ENCODE results near the gene RAPGEF5. TPM values are rescaled to one million over a fixed set of nuclear protein-coding genes. Genes with fewer than 3 reads are reported as not detected.

Gene RAPGEF5
- total RNA-seq, 1 experiment from 2014 or later: 5.6 TPM

DNA sequence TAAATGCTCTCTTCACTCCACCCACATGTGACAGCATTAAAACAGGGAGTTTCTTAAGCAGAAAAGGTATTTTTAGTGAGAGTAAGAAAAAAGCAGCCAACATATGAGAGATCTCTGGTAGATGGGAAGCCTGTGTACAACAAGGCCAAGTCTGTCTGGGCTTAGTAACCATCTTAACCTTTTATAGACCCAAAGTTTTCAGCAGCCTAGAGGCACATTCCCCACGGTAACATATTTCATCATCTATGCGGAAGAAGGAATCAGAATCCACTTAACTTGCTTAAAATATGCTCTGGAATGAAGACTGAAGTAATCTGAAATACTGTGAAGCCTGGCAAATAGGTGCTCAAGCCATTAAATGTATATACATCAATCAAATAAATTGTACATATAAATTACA, 127.8 kb downstream of the RAPGEF5 start:
- no peak overlapping the region for H3K4me3 ChIP-seq (ENCODE audit: low read length)
- H3K9ac ChIP-seq (ENCODE audit: low read length): no peak overlapping the region
- H3K79me2 ChIP-seq (ENCODE audit: low read length): no peaks in the 10 kb centered on the region
- ChIA-PET CTCF (no interaction called here), POLR2A (ENCODE audit: unreplicated experiment) (no interaction called here)
- H3K36me3 ChIP-seq (ENCODE audit: low read depth, low read length): no peaks in the 10 kb centered on the region
- H3K4me1 ChIP-seq (ENCODE audit: insufficient read depth, low read length): peaks cover 12% of the 10 kb centered on the region
- no peaks in the 10 kb centered on the region for H3F3A ChIP-seq (ENCODE audit: low read length, unreplicated experiment)
- no peak for TF ChIP-seq EZH2 (IDR thresholded peaks at IDR 0.05; ENCODE audit: low read length, unreplicated experiment)
- TF ChIP-seq, protein P1, sequence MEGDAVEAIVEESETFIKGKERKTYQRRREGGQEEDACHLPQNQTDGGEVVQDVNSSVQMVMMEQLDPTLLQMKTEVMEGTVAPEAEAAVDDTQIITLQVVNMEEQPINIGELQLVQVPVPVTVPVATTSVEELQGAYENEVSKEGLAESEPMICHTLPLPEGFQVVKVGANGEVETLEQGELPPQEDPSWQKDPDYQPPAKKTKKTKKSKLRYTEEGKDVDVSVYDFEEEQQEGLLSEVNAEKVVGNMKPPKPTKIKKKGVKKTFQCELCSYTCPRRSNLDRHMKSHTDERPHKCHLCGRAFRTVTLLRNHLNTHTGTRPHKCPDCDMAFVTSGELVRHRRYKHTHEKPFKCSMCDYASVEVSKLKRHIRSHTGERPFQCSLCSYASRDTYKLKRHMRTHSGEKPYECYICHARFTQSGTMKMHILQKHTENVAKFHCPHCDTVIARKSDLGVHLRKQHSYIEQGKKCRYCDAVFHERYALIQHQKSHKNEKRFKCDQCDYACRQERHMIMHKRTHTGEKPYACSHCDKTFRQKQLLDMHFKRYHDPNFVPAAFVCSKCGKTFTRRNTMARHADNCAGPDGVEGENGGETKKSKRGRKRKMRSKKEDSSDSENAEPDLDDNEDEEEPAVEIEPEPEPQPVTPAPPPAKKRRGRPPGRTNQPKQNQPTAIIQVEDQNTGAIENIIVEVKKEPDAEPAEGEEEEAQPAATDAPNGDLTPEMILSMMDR (conservative IDR thresholded peaks at IDR 0.05; ENCODE audit: low read depth, low read length): no peak
- no peak for TF ChIP-seq EZH2phosphoT487 (IDR thresholded peaks at IDR 0.05; ENCODE audit: borderline replicate concordance, low read length)
- no peaks in the 10 kb centered on the region for H3K27me3 ChIP-seq (ENCODE audit: low read length)
- H2AFZ ChIP-seq (ENCODE audit: low read length): no peak overlapping the region
- H3K9me2 ChIP-seq (replicated peaks; ENCODE audit: low read length): no peaks in the 10 kb centered on the region
- DNase-seq (no peak), ATAC-seq (no peak)
- H3K27ac ChIP-seq (ENCODE audit: low read length): no peak overlapping the region
- no peak overlapping the region for H3K4me2 ChIP-seq (ENCODE audit: low read length)
- no TSS peak for BruUV-seq (replicated peaks)
- intact Hi-C loops (cut with micrococcal nuclease): no loop called here
- no peaks in the 10 kb centered on the region for H4K20me1 ChIP-seq (ENCODE audit: low read length)
- H3K9me3 ChIP-seq (ENCODE audit: low read length): no peaks in the 10 kb centered on the region

DNA sequence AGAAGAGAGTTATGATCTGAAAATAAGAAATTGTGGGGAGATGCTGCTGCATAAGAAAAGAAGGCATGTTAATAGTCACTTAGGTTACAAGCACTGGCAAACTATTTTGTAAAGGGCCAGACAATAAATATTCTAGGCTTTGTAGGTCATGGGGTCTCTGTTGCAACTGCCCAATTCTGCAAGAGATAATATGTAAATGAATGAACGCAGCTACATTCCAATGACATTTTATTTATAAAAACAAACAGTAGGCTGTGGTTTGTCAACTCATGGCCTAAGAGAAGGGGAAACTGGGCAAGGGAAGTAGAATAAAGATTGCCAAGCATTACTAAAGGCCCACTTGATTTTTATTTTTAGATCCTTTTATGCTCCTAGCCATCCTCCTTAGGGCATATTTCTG, 133.1 kb downstream of the RAPGEF5 start:
- CTCF ChIA-PET: no interaction called here
- ATAC-seq: no peak
- Histone ChIP-seq H3K4me1 (ENCODE audit: insufficient read depth, low read length) (no peaks in the 10 kb centered on the region), H3K4me3 (ENCODE audit: low read length) (no peak overlapping the region), H3K9me3 (ENCODE audit: low read length) (no peaks in the 10 kb centered on the region), H3K9me2 (replicated peaks; ENCODE audit: low read length) (no peaks in the 10 kb centered on the region), H3K36me3 (ENCODE audit: low read depth, low read length) (no peaks in the 10 kb centered on the region), H4K20me1 (ENCODE audit: low read length) (no peaks in the 10 kb centered on the region), H3F3A (ENCODE audit: low read length, unreplicated experiment) (no peaks in the 10 kb centered on the region), H2AFZ (ENCODE audit: low read length) (no peak overlapping the region), H3K27ac (ENCODE audit: low read length) (no peak overlapping the region), H3K9ac (ENCODE audit: low read length) (no peak overlapping the region), H3K27me3 (ENCODE audit: low read length) (no peaks in the 10 kb centered on the region), H3K4me2 (ENCODE audit: low read length) (no peak overlapping the region), H3K79me2 (ENCODE audit: low read length) (no peaks in the 10 kb centered on the region)
- DNase-seq: no peak
- TF ChIP-seq, protein P1 (conservative IDR thresholded peaks at IDR 0.05; ENCODE audit: low read depth, low read length): no peak
- TF ChIP-seq EZH2phosphoT487 (IDR thresholded peaks at IDR 0.05; ENCODE audit: borderline replicate concordance, low read length): no peak
- TF ChIP-seq EZH2 (IDR thresholded peaks at IDR 0.05; ENCODE audit: low read length, unreplicated experiment): no peak
- no TSS peak for BruUV-seq (replicated peaks)
- intact Hi-C loops (cut with micrococcal nuclease): no loop called here
- POLR2A ChIA-PET (ENCODE audit: unreplicated experiment): no interaction called here

GRCh38 chr7:22220941-22221340, 136.0 kb downstream of the RAPGEF5 start:
- TF ChIP-seq EZH2 (IDR thresholded peaks at IDR 0.05; ENCODE audit: low read length, unreplicated experiment): no peak
- TF ChIP-seq, protein P1 (conservative IDR thresholded peaks at IDR 0.05; ENCODE audit: low read depth, low read length): no peak
- TF ChIP-seq EZH2phosphoT487 (IDR thresholded peaks at IDR 0.05; ENCODE audit: borderline replicate concordance, low read length): no peak
- no peak overlapping the region for H2AFZ ChIP-seq (ENCODE audit: low read length)
- no TSS peak for BruUV-seq (replicated peaks)

More at GRCh38 chr7:22220941-22221340, 136.0 kb downstream of the RAPGEF5 start:
- Histone ChIP-seq H3K9ac (ENCODE audit: low read length) (no peak overlapping the region), H3F3A (ENCODE audit: low read length, unreplicated experiment) (no peaks in the 10 kb centered on the region), H3K36me3 (ENCODE audit: low read depth, low read length) (no peaks in the 10 kb centered on the region), H3K4me2 (ENCODE audit: low read length) (no peak overlapping the region), H3K4me1 (ENCODE audit: insufficient read depth, low read length) (no peaks in the 10 kb centered on the region), H3K9me3 (ENCODE audit: low read length) (no peaks in the 10 kb centered on the region), H3K27me3 (ENCODE audit: low read length) (no peaks in the 10 kb centered on the region), H3K79me2 (ENCODE audit: low read length) (no peaks in the 10 kb centered on the region), H3K4me3 (ENCODE audit: low read length) (no peak overlapping the region), H3K27ac (ENCODE audit: low read length) (no peak overlapping the region), H3K9me2 (replicated peaks; ENCODE audit: low read length) (no peaks in the 10 kb centered on the region), H4K20me1 (ENCODE audit: low read length) (no peaks in the 10 kb centered on the region)
- no peak for DNase-seq
- ChIA-PET POLR2A (ENCODE audit: unreplicated experiment) (no interaction called here), CTCF (no interaction called here)
- no peak for ATAC-seq
- intact Hi-C loops (cut with micrococcal nuclease): no loop called here

Measured in PC-3 (cell line).